GM21367 (cell line): ENCODE data around the gene GJB1.

Source experiments
- ATAC-seq: cut with Tn5 transposase; IDR thresholded peaks from one replicate; pipeline ENCODE4 v1.9.1; 2021; ENCODE audit not compliant: unreplicated experiment

Gene GJB1

DNA sequence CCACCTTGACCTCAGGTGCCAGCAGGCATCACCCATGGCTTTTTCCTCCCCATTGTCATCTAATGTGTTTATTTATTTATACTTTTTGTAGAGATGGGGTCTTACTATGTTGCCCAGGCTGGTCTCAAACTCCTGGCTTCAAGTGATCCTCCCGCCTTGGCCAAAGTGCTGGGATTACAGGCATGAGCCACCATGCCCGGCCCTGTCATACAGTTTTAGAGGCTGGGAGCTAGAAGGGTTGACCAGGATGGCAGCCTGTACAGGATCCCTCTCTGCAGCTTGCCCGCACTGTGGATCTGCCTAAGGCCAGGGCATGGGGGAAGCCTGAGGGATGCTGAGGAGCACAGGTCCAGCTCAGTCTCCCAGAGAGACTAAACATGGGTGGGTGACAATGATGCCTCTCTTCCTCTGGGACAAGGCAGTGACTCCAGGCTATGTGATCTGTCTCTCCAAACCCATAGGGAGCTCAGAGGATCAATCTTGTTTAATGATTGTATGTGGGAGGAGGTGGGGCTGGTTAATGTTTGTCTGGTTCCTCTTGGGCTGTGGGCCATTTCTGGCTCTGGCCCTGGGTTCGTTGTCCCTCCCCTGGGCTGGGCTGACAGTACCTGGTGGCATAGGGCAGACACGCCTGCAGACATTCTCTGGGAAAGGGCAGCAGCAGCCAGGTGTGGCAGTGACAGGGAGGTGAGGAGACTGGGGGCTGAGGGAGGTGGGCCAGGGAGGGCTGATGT lies 8.3 kb upstream of the GJB1 start:
- ATAC-seq = no peak

- ATAC-seq = no peak
These were observed 7.6 kb upstream of the GJB1 start for GRCh38 chrX:71215338-71215912.

- ATAC-seq = no peak
These were observed 6.5 kb upstream of the GJB1 start for GRCh38 chrX:71216485-71216884.

- no peak for ATAC-seq
These were observed 5.7 kb upstream of the GJB1 start for GRCh38 chrX:71217298-71217697.

- ATAC-seq = no peak
These were observed 1.9 kb upstream of the GJB1 start for GRCh38 chrX:71221145-71221544.

GRCh38 chrX:71224098-71224708 lies 1.2 kb downstream of the GJB1 start:
- no peak for ATAC-seq

DNA sequence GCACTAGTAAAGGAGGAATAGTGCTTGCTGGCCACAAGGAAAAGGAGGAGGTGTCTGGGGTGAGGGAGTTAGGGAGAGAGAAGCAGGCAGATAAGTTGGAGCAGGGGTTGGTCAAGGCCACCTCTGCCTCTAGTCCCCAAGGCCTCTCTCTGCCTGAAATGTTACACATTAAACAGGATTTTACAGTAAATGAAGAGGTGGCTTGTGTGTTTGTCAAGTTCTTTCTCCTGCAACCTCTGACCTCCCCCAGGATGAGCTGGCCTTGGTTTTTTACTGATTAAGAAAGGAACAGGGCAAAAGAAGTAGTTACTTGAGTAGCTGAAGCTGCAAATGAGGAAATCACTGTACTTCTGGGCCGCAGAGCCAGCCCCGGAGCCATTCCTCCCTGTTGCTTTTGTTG lies 2.0 kb downstream of the GJB1 start:
- no peak for ATAC-seq

DNA sequence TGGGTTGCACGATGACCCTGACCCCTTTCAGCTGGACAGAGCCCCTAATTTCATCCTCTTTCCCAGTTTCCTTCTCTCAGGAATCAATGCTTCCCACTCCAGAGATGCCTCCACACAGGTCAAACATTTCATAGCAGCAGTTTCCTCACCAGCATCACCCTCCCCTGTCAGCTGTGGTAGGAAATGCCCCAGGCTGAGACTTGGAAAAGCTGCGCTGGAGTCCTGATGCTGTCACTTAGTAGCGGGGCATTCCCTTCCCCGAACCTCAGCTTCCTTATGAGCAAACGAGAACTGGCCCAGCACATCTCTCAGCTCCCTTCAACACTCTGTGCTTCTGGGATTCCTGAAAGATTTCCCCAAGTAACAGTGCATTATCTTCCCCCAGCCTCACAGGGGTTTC lies 2.7 kb downstream of the GJB1 start:
- ATAC-seq = no peak

GRCh38 chrX:71227370-71228062 lies 4.5 kb downstream of the GJB1 start:
- no peak for ATAC-seq

- no peak for ATAC-seq
These were observed 5.1 kb downstream of the GJB1 start for GRCh38 chrX:71228063-71228642.

GRCh38 chrX:71235482-71235881 lies 12.5 kb downstream of the GJB1 start:
- no peak for ATAC-seq

DNA sequence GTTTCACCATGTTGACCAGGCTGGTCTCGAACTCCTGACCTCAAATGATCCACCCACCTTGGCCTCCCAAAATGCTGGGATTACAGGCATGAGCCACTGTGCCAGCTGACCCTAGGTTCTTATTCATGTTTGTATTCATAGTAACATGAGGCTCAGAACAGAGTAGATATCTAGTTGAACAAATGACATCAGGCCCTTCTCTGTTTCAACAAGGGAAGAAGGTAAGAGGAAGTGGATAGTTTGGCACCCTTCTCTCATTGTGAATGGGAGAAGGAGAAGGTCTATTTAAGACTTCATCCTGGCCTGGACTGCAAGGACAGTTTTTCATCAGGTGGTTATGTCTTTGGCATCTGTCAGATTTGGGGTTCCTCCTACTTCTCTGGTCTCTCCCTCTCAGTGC lies 13.8 kb downstream of the GJB1 start:
- no peak for ATAC-seq

GRCh38 chrX:71239781-71240180 lies 16.8 kb downstream of the GJB1 start:
- no peak for ATAC-seq

DNA sequence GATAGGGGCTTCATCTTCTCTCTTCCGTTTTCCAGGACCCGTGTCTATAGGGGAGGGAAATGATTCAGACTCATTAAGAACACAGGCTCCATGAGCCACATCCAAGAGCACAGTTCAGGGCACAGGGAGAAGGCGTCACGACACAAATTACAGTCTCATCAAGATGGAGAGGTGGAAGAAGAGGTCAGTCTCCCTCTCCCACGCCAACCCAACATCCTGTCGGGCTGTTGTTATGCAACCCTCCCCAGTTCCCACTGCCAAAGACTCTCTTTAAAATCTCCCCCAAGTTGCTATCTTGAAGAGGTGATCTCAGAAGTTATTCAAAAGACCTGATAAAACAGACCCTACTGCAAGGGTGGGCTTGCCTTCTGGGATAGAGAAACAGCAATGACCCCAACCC lies 18.3 kb downstream of the GJB1 start:
- ATAC-seq = no peak

DNA sequence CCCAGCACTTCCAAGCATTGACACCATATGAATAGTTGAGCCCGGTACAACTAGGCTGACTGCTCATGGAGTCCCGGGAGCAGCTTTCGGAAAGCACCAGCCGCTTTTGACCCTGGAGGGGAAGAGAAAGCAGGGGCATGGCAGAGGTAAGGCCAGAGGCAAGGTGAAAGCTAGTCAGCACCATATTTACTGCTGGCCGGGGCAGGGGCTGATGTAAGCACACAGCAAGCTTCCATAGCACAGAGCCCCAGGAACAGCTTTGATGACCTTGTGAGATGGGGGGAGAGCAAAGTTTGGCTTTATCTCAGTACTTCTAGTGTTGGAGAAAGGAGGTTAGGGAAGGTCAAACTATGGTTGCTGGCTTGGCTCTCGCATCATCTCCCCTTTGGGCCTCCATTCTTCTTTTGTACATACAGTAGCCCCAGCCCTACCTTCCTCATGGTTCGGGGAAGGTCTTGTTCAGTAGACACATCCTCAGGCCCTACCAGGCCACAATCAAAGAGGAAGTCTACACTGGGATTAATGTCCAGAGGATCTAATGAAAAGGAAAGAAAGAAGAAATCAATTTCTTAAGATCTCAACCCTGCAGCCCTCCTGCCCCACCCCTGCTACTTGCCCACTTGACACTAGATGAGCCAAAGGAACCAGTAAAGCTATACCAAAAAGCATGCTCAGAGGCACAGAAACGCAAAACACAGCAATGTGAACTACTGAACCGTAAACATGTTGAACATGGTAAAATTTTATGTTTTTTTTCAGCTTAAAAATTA lies 21.5 kb downstream of the GJB1 start:
- ATAC-seq = no peak

- ATAC-seq = no peak
These were observed 22.1 kb downstream of the GJB1 start for GRCh38 chrX:71245159-71245558.

- no peak for ATAC-seq
These were observed 27.8 kb downstream of the GJB1 start for GRCh38 chrX:71250841-71251240.

- no peak for ATAC-seq
These were observed 28.5 kb downstream of the GJB1 start for GRCh38 chrX:71251466-71251973.

DNA sequence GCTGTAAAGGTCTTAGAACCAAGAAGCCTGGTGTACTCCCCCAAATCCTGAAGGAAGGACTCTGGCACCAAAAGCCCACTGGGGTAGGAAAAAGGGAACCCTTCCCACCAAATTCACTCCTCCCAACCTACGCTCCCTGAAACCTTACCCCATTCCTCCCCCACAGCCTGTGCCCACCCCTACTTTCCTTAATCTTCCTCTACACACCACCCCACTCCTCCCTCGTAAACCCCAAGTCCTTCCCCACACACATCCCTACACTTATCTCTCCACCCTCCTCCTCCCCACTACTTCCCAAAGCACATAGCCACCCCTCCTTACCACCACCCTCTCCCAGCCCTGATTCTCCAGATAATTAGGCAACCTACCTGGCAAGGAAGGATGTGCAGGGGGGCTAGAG lies 29.2 kb downstream of the GJB1 start:
- no peak for ATAC-seq

GRCh38 chrX:71253253-71254091 lies 30.4 kb downstream of the GJB1 start:
- ATAC-seq = no peak
